GM21717 (cell line): Measurements from ENCODE around the gene RHOT2.

Experiments used
- ATAC-seq: cut with Tn5 transposase; IDR thresholded peaks from one replicate; pipeline ENCODE4 v1.9.1; 2021; ENCODE audit warnings: mild to moderate bottlenecking, moderate library complexity; ENCODE audit not compliant: unreplicated experiment

RHOT2 gene

GRCh38 chr16:695355-696089 is 27.6 kb downstream of the RHOT2 start:
- no peak for ATAC-seq

- ATAC-seq = no peak
Measured at GRCh38 chr16:698911-699671, 31.2 kb downstream of the RHOT2 start.

DNA sequence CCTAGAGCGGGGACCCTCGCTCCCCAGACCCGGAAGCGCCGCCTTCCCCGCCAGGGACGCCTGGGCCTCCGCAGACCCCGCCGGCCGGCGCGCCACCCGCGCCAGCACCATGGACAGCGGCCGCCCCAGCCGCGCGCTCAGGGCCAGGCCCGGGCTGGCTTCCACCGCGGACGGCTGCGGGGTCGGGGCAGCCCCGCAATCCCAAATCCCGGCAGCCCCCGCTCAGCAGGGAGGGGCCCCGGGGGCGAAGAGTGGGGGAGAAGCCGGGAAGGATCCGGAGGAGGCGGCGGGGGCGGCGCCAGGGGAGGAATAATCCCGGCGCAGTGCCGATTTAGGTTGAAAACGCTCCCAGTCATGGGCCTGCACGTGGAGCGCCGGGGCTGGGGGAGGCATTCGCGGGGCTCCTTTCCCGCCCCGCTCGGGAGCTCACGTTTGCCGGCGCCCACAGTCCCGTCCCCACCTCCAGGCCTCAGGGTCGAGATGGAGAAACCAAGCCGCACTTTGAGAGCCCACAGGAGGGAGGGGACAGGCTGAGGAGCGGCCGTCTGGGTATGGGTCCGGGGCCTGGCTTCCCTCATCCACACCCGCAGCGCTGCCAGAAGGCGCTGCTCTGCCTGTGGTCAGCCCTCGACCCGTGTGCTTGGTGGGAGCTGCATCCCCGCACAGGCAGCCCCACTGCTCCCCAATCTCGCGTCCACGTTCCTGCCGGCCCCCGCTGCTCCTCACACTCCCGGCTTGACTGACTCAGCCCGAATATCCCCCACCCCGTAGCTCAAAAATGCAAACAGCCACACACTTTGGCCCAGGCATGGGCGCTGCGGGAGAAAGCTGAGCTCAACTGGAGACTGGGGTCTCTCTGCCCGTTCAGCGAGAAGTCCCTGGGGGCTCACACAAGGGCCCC is 33.0 kb downstream of the RHOT2 start:
- ATAC-seq = no peak

DNA sequence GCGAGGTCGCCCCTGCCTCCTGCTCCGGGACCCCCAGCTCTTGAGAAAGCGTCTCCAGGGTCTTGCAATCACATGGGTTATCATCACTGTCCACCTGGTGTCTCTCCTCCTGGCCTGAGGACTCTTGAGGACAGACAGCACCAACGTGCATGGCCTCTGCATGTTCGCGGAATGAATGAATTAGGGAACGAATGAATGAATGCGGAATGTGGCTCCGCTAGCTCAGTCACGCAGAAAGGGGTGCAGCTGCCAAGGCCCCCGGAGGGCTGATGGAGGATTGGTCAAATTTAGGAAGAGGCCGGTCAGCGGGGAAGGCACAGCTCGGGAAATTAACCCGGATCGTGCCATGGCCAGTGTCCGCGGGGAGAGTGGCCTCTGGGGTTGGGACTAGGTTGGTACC is 34.4 kb downstream of the RHOT2 start:
- ATAC-seq = no peak

DNA sequence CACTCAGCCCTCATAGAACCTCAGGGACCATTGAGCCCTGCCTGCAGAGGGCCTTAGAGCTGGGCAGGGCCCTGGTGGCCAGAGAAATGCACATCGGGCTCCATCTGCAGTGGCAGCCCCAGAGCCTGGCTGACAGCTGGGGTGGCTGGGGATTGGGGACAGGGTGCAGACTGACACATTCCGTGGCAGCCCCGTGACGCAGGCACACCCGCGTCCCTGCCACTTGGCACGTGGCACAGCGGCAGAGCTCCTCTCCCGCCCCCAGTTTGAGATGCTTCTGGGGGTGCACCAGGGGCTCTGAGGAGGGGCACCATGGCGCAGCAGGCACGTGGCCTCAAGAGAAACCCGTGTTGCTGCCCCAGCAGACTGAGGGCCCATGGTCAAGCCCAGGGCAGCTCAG is 35.5 kb downstream of the RHOT2 start:
- no peak for ATAC-seq

- ATAC-seq = no peak
Measured at GRCh38 chr16:704047-704446, 36.1 kb downstream of the RHOT2 start.

- no peak for ATAC-seq
Measured at GRCh38 chr16:704552-705380, 36.8 kb downstream of the RHOT2 start.

DNA sequence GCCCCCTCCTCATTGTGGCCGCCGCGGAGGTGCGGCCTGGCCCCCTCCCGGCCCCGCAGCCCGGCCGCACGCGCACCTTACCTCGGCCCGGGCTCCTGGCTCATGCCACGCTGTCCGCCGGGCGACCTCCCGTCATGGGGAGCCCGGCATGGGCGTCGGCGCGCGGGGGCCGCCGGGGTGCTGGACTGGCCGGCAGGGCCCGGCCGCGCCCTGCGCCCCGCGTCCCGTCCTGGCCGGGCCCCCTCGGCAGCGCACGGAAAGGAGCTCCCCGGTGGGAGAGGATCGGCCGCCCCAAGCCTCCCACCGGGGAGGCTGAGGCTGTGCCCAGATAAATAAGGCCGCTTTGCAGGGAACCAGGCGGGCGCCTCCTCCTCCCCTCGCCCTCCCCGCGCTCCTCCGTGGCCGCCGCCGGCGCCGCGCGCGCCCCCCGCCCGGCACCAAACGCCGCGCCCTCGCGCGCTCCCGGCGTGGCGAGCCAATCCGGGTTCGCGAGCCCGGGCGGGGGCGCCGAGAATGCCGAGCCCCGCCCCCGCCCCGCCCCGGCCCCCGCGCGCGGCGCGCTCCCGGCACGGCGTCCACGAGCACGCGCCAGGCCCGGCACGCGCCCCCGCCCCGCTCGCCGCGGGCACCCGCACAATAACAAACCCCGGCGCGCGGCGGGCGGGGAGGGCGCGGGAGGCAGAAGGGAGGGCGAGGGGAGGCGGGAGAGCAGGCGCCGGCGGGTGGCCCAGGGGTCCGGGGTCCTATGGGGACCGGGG is 37.7 kb downstream of the RHOT2 start, which contains the start of gene FBXL16:
TSS of gene FBXL16 (minus strand) at position 371 of the 758 bp plus-strand sequence. CDS start 8,396 bp downstream, outside the sequence.
- ATAC-seq = no peak

GRCh38 chr16:706189-707061 is 38.5 kb downstream of the RHOT2 start:
- ATAC-seq = no peak

DNA sequence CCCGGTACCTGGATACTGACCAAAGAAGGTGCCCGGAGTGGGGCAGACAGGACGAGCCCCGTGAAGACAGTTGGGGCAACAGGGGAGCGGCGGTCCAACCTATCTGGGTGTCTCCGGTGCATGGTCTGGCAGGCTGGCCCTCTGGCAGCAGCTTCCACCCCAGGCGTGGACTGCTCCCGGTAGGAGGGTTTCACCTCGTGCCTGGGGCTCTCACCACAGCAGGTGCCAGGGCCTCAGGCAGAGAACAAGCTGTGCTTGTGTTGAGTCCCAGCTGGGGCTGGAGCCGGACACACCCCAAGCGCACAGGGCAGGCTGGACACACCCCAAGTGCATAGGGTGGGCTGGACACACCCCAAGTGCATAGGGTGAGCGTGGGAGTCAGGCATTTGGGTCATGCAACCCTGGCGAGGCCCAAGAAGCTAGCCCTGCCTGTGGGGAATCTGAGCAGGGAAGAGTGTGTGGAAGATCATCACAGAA is 39.2 kb downstream of the RHOT2 start:
- no peak for ATAC-seq

GRCh38 chr16:708019-708418 is 40.1 kb downstream of the RHOT2 start:
- ATAC-seq = no peak

DNA sequence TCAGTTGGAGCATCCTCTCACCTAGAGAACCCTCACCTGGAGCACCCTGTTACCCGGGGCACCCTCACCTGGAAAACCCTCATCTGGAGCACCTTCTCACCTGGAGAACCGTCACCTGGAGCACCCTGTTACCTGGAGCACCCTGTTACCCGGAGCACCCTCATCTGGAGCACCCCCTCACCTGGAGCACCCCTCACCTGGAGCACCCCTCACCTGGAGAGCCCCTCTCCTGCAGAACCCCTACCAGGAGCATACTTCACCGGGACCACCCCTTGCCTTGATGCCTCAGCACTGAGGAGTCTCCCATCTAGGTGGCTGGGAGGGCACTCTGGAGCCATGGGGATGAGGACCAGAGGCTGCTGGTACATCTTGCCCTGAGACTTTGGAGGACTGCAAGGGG is 41.0 kb downstream of the RHOT2 start:
- ATAC-seq = no peak

- no peak for ATAC-seq
Measured at GRCh38 chr16:709566-710499, 41.9 kb downstream of the RHOT2 start.

GRCh38 chr16:710500-711075 is 42.7 kb downstream of the RHOT2 start:
- no peak for ATAC-seq

- no peak for ATAC-seq
Measured at GRCh38 chr16:711084-711483, 43.2 kb downstream of the RHOT2 start.

- ATAC-seq = no peak
Measured at GRCh38 chr16:711548-712320, 43.8 kb downstream of the RHOT2 start.
